ENCODE data around the gene SENP7.

GRCh38 chr3:101512396-101512645 lies 691 bp downstream of the SENP7 start:
- TF ChIP-seq CTCF (conservative IDR thresholded peaks at IDR 0.05) (no peak; the same call in 1 of the 2 replicates), EZH2 (IDR thresholded peaks at IDR 0.05; ENCODE audit: low read depth) (no peak)

Data from PC-9 (cell line).